B cell (primary cell): ENCODE data around the gene TAF13. TPM values are rescaled to one million over a fixed set of nuclear protein-coding genes. Genes with fewer than 3 reads are reported as not detected.
A peak's percentile ranks its signal among the peaks of the same experiment; 100 is the strongest.

ENCODE experiments used
- ATAC-seq: fragments of 200-7000 bp; cut with Tn5 transposase; one replicate; pipeline ENCODE4 v1.10.0; 2021; ENCODE audit warnings: low read depth, mild to moderate bottlenecking, moderate number of reproducible peaks, moderate library complexity
- CTCF ChIA-PET: fragments of 350-600 bp; sonication (Branson Sonifier 250); formaldehyde crosslinking; loops from one replicate; lab custom pipeline; 2021; ENCODE audit warnings: antibody characterized with exemption, inconsistent platforms; lab: Charles Lee
- POLR2A ChIA-PET: fragments of 350-600 bp; sonication (Branson Sonifier 250); formaldehyde crosslinking; loops from one replicate; lab custom pipeline; 2021; ENCODE audit warnings: antibody characterized with exemption; lab: Charles Lee
- DNase-seq: peaks from one replicate; pipeline ENCODE4 v3.0.0; 2013
- H2AFZ ChIP-seq: 2 replicates; pipeline ENCODE4 v1.6.1; 2012; ENCODE audit warnings: mild to moderate bottlenecking, low read depth, low read length; ENCODE audit not compliant: insufficient read depth, poor library complexity, severe bottlenecking
- H3K27ac ChIP-seq, 2 donors: 1 replicate in 1 of 2; 2 replicates in 1 of 2; pipeline ENCODE4 v1.5.1; 2012 to 2013; ENCODE audit warnings: low read length in 2 of 2, mild to moderate bottlenecking in 2 of 2, moderate library complexity in 1 of 2
- H3K27me3 ChIP-seq, 4 experiments: fragments of 200-600 bp in 1 of 4; sonication (generic) in 1 of 4; replicated peaks in 1 of 4; 1 replicate in 2 of 4; 2 replicates in 2 of 4; pipeline versions ENCODE4 v1.6.1 to v1.7.0; 2013 to 2016; ENCODE audit warnings: low read length in 3 of 4, mild to moderate bottlenecking in 2 of 4, mixed read lengths in 1 of 4, moderate library complexity in 1 of 4; ENCODE audit not compliant: insufficient read depth in 4 of 4, control insufficient read depth in 3 of 4; ENCODE audit errors: control extremely low read depth in 1 of 4
- H3K36me3 ChIP-seq, 2 experiments: replicated peaks in 1 of 2; 1 replicate in 1 of 2; 2 replicates in 1 of 2; pipeline versions ENCODE4 v1.6.1 to v1.7.1; 2013; ENCODE audit warnings: low read length in 1 of 2; ENCODE audit not compliant: insufficient read depth in 2 of 2, control insufficient read depth in 1 of 2; ENCODE audit errors: control extremely low read depth in 1 of 2, extremely low read depth in 1 of 2
- H3K4me1 ChIP-seq, 2 donors: fragments of 200-600 bp in 1 of 2; sonication (generic) in 1 of 2; 1 replicate in 1 of 2; 2 replicates in 1 of 2; pipeline versions ENCODE4 v1.5.1 to v1.6.1; 2013 to 2017; ENCODE audit warnings: low read length in 2 of 2; ENCODE audit not compliant: control insufficient read depth in 2 of 2, insufficient read depth in 2 of 2
- H3K4me2 ChIP-seq: replicated peaks from 2 replicates; pipeline ENCODE3; 2012; ENCODE audit warnings: mild to moderate bottlenecking, low read depth, low read length; ENCODE audit not compliant: poor library complexity, severe bottlenecking
- H3K4me3 ChIP-seq, 5 experiments: fragments of 200-600 bp in 1 of 5; sonication (generic) in 1 of 5; 1 replicate in 3 of 5; 2 replicates in 2 of 5; pipeline versions ENCODE4 v1.5.1 to v1.7.0; 2011 to 2016; ENCODE audit warnings: low read length in 4 of 5, mild to moderate bottlenecking in 4 of 5, low read depth in 2 of 5, control low read depth in 1 of 5, moderate library complexity in 1 of 5; ENCODE audit not compliant: insufficient read depth in 1 of 5; ENCODE audit errors: control extremely low read depth in 1 of 5, extremely low read depth in 1 of 5
- H3K79me2 ChIP-seq: fragments of 200-600 bp; sonication (generic); one replicate; pipeline ENCODE4 v1.6.0; 2016; ENCODE audit warnings: low read length; ENCODE audit not compliant: control insufficient read depth, insufficient read depth
- H3K9ac ChIP-seq: fragments of 200-600 bp; sonication (generic); 2 replicates; pipeline ENCODE4 v1.6.1; 2017; ENCODE audit warnings: mild to moderate bottlenecking, low read length, moderate library complexity
- H3K9me3 ChIP-seq, 3 donors: one replicate each; pipeline versions ENCODE4 v1.6.1 to v1.7.1; 2013; ENCODE audit warnings: low read length in 2 of 3; ENCODE audit not compliant: control insufficient read depth in 2 of 3, insufficient read depth in 1 of 3; ENCODE audit errors: control extremely low read depth in 1 of 3
- H4K20me1 ChIP-seq: 2 replicates; pipeline ENCODE4 v1.6.0; 2012; ENCODE audit warnings: mild to moderate bottlenecking, low read length; ENCODE audit not compliant: insufficient read depth, control insufficient read depth, poor library complexity, severe bottlenecking
- H3K27ac Mint-ChIP-seq: one replicate; pipeline ENCODE4 v1.8.0; 2021; ENCODE audit warnings: mixed read lengths
- H3K27me3 Mint-ChIP-seq: one replicate; pipeline ENCODE4 v1.8.0; 2021; ENCODE audit warnings: mixed read lengths
- H3K4me1 Mint-ChIP-seq: one replicate; pipeline ENCODE4 v1.8.0; 2021; ENCODE audit warnings: mixed read lengths
- H3K4me3 Mint-ChIP-seq: one replicate; pipeline ENCODE4 v1.8.0; 2021; ENCODE audit warnings: mixed read lengths
- H3K9me3 Mint-ChIP-seq: one replicate; pipeline ENCODE4 v1.8.0; 2022; ENCODE audit warnings: mixed read lengths; ENCODE audit not compliant: insufficient read depth
- CTCF ChIP-seq: fragments of 200-600 bp; IDR thresholded peaks from one replicate; pipeline ENCODE4 v1.8.0; 2022; ENCODE audit warnings: antibody characterized with exemption, mild to moderate bottlenecking
- EZH2 ChIP-seq: IDR thresholded peaks from 2 replicates; pipeline ENCODE4 v1.6.1; 2012; ENCODE audit warnings: borderline replicate concordance, low read depth, mild to moderate bottlenecking, moderate library complexity, low read length; ENCODE audit not compliant: insufficient read depth, poor library complexity, severe bottlenecking
- WGBS: methylation state at CpG from one replicate; pipeline ENCODE4 v1.1.5; 2013; ENCODE audit warnings: missing lambda C conversion rate; ENCODE audit not compliant: insufficient coverage; 5-methylcytosine and 5-hydroxymethylcytosine counted together
- intact Hi-C: fragments of 100-400 bp; cut with micrococcal nuclease; formaldehyde crosslinking; loops from one replicate; pipeline ENCODE4 v1.10.0; 2022
- polyA plus RNA-seq: library from polyadenylated mRNA; depleted of rRNA; stranded (reverse); fragments of >200 nt; gene quantifications from 2 replicates; pipeline ENCODE4 v1.2.3, GENCODE V29; 2012
- total RNA-seq, 2 donors: library from RNA; stranded (reverse); fragments of 120-200 nt in 1 of 2; gene quantifications; 1 replicate in 1 of 2; 2 replicates in 1 of 2; pipeline versions ENCODE4 v1.2.3 to v1.2.4, GENCODE V29; 2013 to 2022

Gene TAF13
- total and polyA plus RNA-seq, 2 donors (not counting 1 experiment from before 2014, with no cell fraction given), result 6.6 to 14.3 TPM

- no peaks in the 10 kb centered on the region for H3K9me3 Mint-ChIP-seq
- CTCF ChIA-PET, result interaction anchor here (0.7 to 3.1 kb wide), 4 partner anchors 8 to 705 kb away, joined by 3 to 25 read pairs (median 8); partner anchors contain the start of genes TAF13 and WDR47
- Histone ChIP-seq H3K4me1 (peaks cover 25 to 28% of the 10 kb centered on the region in 2 donors), H3K27ac (peak overlapping the region; percentile 96 to 98), H3K9me3 (peaks cover 0 to 17% (median 0%) of the 10 kb centered on the region in 3 donors), H3K4me2 (peak overlapping the region; percentile 99), H3K36me3 (peaks cover 0 to 23% of the 10 kb centered on the region in 2 experiments), H3K4me3 (peak overlapping the region; percentile 88 to 99 (median 93)), H3K9ac (peak overlapping the region; percentile 99), H3K27me3 (no peaks in the 10 kb centered on the region), H4K20me1 (no peaks in the 10 kb centered on the region), H3K79me2 (peaks cover 43% of the 10 kb centered on the region), H2AFZ (peak overlapping the region; percentile 91)
- WGBS, result no CpG with 5 or more reads among the region's 1 CpG
- no peaks in the 10 kb centered on the region for H3K27me3 Mint-ChIP-seq
- intact Hi-C loops, result loop anchor here (2.0 to 10.0 kb wide), 4 partner anchors 129 to 537 kb away; partner anchors contain the start of genes CLCC1, GPSM2 and STXBP3
- ATAC-seq (no peak), DNase-seq (no peak)
- TF ChIP-seq EZH2, result no peak
- no peak for TF ChIP-seq CTCF
- POLR2A ChIA-PET, result interaction anchor here (2.8 kb wide), 1 partner anchor 8 kb away, joined by 38 read pairs; no protein-coding TSS in a partner anchor
- peaks cover 33% of the 10 kb centered on the region for H3K4me1 Mint-ChIP-seq
- peak overlapping the region; percentile 92 for H3K4me3 Mint-ChIP-seq
- peak overlapping the region; percentile 94 for H3K27ac Mint-ChIP-seq
These were observed 16.0 kb upstream of the TAF13 start for GRCh38 chr1:109091839-109092193.
